SW480 (cell line): ENCODE measurements around the gene AOPEP.
A peak's percentile ranks its signal among the peaks of the same experiment; 100 is the strongest.

Experiments used
- DNase-seq: peaks from one replicate; pipeline ENCODE4 v3.0.0-alpha.2; 2016; ENCODE audit warnings: low spot score

The AOPEP gene

DNA sequence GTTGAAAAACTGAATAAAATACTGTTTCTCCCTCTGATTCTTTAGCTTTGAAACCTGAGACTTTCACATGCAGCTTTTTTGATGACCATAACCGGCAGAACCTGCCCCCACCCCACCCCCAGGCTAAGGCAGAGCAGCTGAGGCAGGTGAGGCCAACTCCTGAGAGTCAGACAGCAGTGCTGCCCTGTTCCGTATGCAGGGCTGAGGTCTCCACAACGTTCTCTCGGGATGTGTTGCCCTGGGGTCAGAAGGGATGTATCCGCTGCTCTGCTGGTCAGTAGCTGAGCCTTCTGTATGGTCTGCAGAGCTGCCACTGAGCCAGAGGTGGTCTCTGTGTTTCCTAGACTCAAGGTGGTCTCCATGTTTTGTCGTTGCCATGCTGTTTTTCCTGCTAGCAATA is 190.5 kb downstream of the AOPEP start:
- peak; percentile 49 for DNase-seq

- DNase-seq = peak; percentile 51
Observed at GRCh38 chr9:94918038-94918753, 191.7 kb downstream of the AOPEP start.

DNA sequence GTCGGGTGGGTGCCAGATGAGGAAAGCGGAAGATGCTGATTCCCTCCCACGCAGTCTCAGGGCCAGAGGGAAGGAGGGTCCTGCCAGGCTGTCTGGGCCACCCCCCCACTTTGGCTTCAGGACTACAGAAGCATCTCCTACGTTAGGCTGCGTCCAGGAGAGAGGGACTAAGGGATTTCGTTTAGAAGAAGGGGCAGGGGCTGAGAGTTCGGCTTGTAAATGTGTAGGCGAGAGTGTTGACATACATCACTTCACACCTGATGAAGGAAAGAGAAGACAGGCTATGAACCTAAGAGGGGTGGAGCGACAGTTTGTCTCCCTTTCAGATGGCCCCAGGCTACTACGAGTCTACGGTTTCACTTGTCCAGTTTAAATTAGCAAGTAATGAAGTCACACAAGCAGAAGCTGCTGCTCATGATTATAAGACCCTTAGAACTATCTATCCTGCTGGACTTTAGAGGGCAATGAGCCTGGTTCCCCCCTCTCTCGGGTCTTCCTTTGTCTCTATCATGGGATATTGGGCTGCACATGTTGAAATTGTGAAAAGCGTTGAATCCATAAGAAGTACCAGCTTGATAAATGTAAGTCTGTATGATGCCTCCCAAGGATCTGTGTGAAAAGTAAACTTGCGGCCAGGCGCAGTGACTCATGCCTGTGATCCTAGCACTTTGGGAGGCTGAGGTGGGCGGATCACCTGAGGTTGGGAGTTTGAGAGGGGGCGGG is 193.0 kb downstream of the AOPEP start:
- peak; percentile 82 for DNase-seq

GRCh38 chr9:94920420-94921091 is 194.1 kb downstream of the AOPEP start:
- peak; percentile 52 for DNase-seq

- DNase-seq = peak; percentile 58
Observed at GRCh38 chr9:94921092-94921471, 194.6 kb downstream of the AOPEP start.

DNA sequence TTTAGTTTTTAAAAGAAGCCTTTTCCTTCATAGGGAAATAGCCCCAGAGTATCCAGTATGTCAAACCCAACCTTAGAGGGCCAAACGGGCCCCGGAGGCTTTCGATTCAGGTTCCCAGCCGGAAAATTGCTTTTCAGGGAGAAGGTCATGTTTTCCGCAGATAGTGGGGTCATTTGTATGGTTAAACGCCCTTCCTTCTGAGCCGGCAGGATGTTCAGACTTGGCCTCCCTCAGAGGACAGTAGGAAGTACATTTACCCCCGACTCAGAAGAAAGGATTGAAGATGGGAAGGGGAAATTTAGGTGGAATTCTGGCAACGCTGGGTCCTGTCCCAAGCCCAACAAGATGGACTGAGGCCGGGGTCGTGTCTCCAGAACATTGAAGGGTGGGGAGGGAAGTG is 195.2 kb downstream of the AOPEP start:
- no peak for DNase-seq

DNA sequence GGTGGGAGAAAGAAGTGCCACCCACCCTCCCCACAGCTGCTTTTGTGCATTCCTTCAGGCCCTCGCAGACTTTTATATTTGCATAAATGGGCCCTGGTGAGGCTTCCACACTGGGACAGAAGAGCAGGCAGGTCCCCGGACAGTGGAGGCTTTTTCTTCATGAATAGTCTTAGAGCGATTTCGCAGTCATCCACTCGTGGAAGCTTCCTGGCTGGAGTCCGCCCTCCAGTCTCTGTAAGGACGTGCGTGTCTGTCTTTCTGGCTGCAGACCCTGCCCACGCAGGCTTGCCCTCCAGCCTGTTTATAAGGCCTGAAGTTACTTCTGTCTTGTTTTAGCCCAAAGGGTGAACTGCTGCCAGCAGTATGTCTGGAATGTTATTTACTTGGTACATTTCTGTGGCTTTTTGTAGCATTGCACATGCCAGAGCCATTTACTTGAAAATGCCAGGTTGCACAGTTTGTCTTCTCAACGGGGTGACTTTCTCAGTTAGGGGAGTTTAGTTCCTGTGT is 195.7 kb downstream of the AOPEP start:
- peak; percentile 86 for DNase-seq

- peak; percentile 31 for DNase-seq
Observed at GRCh38 chr9:94922691-94923107, 196.2 kb downstream of the AOPEP start.

DNA sequence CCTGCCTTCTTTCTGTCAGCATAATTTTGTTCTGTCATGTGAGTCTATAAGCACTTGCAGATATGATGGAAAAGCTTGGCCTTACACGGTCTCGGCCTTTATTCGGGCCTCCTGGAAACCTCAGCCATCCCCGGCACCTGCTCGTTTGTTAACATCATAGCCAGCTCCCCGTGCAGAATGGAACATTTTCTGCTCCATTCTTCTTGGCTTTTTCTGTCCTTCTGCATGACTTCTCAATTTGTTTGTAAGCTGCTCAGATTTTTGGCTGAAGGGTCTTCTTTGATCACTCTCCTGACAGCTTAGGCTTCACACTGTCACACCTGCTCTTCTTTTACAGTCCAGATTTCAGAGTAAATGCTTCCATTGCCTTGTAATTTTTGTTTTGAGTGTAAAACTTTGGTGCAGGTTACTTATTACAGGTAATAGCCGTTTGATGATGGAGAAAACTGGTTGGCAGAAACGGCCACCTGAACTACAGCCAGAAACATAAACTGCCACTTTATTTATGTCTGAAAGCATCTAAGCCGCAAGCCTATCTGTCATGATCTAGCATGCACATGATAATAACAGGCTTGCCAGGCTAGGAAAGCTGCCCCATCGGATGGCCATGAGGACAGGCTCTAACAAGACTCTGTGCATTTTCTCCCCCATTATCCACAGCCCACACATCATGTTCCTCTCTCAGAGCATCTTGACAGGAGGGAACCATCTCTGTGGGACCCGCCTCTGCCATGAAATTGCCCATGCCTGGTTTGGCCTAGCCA is 197.0 kb downstream of the AOPEP start:
- DNase-seq = no peak

DNA sequence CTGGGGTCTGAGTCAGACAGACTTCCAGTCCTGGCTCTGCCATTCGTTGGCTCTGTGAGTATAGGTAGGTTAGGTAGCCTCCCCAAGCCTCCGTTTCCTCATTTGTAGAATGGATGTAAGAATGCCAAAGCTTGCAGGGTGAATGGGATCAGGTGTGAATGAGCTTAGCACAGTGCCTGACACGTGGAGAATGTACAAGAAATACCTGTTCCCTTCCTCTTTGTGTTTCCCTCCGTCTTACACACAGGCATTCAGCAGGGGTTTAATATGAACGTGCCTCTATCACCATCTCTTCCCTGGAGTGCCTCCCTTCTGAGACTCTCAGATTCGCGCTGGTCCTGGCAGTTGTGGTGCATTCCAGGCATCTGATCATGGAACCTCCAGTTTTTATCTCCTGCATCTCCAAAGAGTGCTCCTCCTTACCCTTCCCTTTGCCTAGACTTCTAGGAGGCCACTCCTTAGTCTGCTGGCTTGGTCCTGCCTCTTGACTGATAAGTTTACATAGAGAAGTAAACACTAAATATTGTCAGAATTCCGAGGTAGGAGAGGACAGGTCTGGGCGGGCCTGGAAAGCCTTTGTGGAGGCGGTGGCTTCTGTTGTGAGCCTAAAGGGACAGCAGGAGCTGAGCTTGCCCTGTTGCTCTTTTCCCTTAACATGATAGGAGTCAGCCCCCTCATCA is 199.4 kb downstream of the AOPEP start:
- DNase-seq = peak; percentile 45

DNA sequence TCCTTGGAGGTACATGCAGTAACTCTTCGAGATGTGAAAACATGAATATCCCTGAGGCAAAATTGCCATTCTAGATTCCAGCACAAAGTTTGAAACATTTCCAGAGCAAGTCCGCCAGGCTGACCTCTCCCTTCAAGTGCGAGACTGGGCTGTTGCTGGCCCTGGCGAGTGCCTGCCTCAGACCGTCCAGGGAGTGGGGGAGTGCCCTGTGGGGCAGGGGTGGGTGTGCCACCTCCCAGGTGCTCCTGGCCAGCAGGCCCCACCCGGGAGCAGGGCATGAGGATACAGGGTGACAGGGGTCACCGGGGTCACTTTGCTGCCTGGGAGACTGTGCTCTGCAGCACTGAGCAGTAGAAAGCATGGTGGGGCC is 199.9 kb downstream of the AOPEP start:
- no peak for DNase-seq

DNA sequence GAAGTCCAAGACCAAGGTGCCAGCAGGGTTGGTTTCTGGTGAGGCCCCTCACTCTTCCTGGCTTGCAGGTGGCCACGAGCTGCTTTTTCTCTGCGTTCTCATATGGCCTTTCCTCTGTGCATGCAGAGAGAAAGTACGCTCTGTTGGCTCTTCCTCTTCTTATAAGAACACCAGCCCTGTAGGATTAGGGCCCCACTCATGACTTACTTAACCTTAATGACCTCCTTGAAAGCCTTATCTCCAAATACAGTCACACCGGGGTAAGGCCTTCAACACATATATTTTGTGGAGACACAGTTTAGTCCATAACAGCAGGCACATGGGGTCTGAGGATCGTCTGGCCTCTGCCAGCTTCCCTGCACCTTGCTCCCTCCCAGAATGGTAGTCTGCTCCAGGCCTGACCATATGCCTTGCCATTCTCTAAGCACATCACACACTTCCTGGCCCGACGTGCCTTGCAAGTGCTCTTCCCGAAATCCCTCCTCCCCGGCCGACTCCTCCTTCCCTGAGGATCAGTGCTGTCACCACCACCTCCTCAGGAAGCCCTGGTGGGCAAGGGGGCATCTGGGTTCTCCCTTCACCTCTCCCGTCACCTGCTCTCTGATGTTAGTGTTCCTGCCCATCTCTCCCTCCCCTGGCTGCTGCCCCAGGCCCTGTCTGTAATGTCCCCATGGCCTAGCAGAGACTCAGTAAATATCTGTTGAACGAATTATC is 200.7 kb downstream of the AOPEP start:
- no peak for DNase-seq

DNA sequence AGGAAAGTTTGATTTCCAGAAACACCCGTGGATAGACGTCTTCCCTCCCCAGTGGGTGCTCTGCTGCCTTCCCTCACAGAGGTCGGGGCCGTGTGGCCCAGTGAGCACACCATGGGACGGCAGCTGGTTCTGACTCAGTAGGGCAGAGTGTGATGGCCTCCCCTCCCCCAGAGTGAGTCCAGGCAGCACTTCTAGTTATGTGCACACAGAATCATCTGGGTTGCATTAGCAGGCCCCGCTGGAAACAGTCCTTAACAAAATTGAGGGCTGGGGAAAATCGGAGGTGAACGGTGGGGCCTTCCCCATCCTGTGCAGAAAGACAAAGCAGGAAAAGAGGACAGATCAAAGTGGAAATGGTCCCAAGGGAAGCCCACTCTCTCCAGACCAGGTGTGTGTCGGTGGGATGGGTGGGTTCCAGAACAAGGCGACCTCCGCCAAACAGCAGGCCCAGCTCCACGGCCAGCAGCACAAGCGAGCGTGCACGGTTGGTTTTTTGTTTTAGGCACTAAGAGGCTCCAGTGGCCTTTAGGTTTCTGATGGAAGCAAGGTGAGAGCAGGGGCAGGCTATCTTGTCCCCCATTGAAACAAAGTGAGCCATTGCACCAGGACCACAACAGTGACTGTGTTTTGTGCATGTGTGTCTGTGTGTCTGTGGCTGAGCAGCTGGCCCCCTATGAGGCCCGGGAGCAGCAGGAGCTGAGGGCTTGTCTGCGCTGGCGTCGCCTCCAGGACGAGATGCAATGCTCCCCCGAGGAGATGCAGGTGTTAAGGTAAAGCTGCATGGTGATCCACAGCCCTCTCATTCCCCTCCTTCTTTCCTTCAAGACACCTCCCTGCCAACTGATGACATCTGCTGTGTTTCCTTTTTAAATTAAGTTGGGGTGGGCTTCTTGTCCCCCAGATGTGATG is 201.5 kb downstream of the AOPEP start:
- no peak for DNase-seq

DNA sequence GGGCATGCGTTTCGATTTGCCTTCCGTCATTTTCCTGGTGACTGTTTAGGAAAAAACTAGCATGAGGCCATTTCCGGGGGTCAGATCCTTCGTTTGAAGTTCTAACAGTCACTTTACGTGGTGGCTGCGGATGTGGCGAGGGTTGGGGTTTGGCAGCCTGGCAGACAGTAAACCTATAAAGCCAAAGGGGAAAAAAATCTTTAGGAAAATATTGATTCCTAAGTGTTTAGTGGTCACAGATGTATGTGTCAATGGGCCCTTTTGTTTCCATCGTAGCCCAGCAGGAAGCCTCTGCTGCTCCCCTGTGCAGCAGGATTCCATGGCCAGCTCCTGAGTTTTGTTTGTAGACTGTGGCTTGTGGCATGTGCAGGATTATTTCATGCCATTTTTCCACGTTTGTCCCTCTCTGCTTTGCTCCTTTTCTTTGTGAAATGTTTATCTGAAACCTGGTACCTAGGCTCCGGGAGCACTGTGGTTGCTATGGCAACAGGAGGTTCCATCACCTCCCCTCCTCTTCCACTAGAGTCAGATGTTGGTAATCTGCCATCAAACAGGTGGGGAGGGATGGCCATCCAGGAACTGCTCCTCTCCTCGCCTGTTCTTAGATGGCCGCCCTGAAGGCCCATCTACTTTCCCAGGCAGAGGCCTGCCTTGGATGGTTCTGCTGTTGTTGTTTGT is 202.3 kb downstream of the AOPEP start:
- peak; percentile 96 for DNase-seq

DNA sequence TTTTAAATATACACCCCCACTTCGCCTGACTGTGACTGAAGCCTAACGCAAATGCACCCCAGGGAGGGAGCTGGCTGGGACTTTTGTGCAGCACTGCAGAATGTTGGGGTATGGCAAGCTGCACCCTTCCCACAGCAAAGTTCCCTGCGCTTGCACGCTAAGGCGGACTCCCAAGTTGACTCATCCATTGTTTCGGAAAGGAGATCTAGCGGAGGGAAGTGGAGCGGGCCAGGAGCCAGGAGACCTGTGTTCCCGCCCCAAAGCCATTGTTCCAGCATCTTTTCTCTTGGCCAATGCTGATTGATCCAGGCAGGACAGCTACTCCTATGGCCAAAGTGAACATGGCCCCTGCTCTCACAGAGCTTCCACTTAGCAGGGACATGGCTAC is 202.9 kb downstream of the AOPEP start:
- peak; percentile 91 for DNase-seq

DNA sequence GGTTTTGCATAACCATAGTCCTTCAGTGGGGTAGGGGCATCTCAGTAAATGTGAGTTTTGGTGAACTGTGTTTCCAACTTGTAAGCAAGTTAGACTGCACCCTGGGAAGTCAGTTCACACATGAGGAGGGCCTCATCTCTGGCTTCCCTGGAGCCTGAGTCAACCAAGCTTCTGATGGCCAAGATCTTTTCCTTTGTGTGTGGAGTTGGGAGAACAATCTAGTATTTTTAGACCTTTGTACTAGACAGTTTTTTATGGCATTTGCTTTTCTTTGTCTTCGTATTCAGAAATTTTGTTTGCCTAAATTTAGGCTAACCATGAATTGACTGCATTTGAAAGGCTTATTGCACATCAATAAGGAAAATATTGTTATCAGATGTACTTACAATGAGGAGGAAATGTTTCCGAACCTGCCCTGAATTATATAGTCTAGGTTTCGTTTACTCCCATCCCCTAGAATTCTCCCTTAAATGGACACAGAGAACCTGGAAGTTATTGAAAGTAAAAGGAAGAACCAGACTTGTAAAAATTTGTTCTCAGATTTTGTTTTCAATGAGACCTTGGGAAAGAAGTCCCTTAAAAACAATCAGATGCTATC is 204.6 kb downstream of the AOPEP start:
- no peak for DNase-seq

GRCh38 chr9:94931740-94932139 is 205.2 kb downstream of the AOPEP start:
- no peak for DNase-seq

DNA sequence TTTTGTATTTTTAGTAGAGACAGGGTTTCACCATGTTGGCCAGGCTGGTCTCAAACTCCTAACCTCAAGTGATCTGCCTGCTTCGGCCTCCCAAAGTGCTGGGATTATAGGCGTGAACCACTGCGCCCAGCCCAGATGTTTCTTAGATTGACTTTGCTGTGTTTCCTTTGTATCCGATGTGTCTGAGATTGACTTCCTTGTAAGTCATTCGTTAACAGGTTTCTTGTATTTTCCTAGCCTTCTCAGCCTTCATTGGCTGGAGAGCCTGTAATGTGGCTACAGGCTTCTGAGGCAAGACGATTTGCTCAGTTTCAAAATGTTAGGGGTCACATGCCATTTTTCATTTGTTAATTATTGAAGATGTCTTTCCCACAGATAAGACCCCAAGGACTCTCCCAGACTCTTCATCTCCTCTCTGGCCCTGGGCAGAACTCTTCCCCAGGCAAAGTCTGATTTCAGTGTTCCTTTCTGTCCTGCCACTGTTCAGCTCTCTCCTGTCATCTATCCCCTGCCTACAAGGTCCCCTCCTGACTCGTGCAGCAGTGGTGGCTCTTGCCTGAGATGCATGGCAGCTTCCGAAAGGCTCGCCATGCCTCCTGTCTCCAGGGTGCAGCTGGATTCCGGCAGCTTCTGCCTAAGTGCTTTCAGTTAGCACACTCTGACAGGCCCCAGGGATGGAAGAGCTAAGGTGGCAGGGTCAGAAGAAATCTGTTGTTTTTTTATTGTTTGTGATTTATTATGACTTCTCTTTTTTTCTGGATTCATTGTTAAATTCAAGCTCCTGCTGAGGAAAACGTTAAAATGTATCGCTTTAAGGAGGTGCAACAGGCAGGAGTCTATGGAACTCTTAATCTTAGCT is 206.4 kb downstream of the AOPEP start:
- DNase-seq = no peak
